DOHH2 (cell line): ENCODE results near the gene ALX4.

ENCODE experiments used
- H3F3A ChIP-seq: fragments of 200-600 bp; sonication (generic), shearing (Covaris generic); 2 replicates; pipeline ENCODE4 v1.6.0; 2016; ENCODE audit warnings: antibody characterized with exemption, mild to moderate bottlenecking; ENCODE audit not compliant: control insufficient read depth, insufficient read depth
- H3K27ac ChIP-seq: fragments of 200-600 bp; sonication (generic); 2 replicates; pipeline ENCODE4 v1.5.1; 2014; ENCODE audit warnings: low read depth, mild to moderate bottlenecking, low read length, moderate library complexity
- H3K27me3 ChIP-seq: fragments of 200-600 bp; sonication (generic); 2 replicates; pipeline ENCODE4 v1.6.1; 2014; ENCODE audit warnings: mild to moderate bottlenecking, low read length, mixed read lengths; ENCODE audit not compliant: control insufficient read depth
- H3K36me3 ChIP-seq: fragments of 200-600 bp; sonication (generic); 2 replicates; pipeline ENCODE4 v1.6.1; 2014; ENCODE audit warnings: mild to moderate bottlenecking, low read length, moderate library complexity, mixed read lengths; ENCODE audit not compliant: control insufficient read depth
- H3K4me1 ChIP-seq: fragments of 200-600 bp; sonication (generic); 2 replicates; pipeline ENCODE4 v1.6.1; 2014; ENCODE audit warnings: mild to moderate bottlenecking, low read length, mixed read lengths; ENCODE audit not compliant: control insufficient read depth
- H3K4me2 ChIP-seq: fragments of 200-600 bp; sonication (generic); 2 replicates; pipeline ENCODE4 v1.6.0; 2014; ENCODE audit warnings: mild to moderate bottlenecking, low read length, moderate library complexity
- H3K4me3 ChIP-seq: fragments of 200-600 bp; sonication (generic); 2 replicates; pipeline ENCODE4 v1.5.1; 2014; ENCODE audit warnings: mild to moderate bottlenecking, low read length, mixed read lengths
- H3K79me2 ChIP-seq: fragments of 200-600 bp; sonication (generic); 2 replicates; pipeline ENCODE4 v1.6.1; 2014; ENCODE audit warnings: mild to moderate bottlenecking, low read length, mixed read lengths; ENCODE audit not compliant: control insufficient read depth
- H3K9me2 ChIP-seq: fragments of 200-600 bp; sonication (generic); replicated peaks from 2 replicates; pipeline ENCODE4 v1.6.1; 2014; ENCODE audit warnings: mild to moderate bottlenecking, low read length, mixed read lengths; ENCODE audit not compliant: control insufficient read depth
- H3K9me3 ChIP-seq: fragments of 200-600 bp; sonication (generic); 2 replicates; pipeline ENCODE4 v1.6.1; 2014; ENCODE audit warnings: antibody characterized with exemption, low read length, mixed read lengths; ENCODE audit not compliant: control insufficient read depth, insufficient read depth
- H4K20me1 ChIP-seq: fragments of 200-600 bp; sonication (generic); 2 replicates; pipeline ENCODE4 v1.6.0; 2014; ENCODE audit warnings: low read depth, mild to moderate bottlenecking, antibody characterized with exemption, low read length, moderate library complexity; ENCODE audit not compliant: control insufficient read depth, insufficient read depth
- CTCF ChIP-seq: fragments of 200-600 bp; sonication (generic); IDR thresholded peaks from one replicate; pipeline ENCODE4 v1.5.1; 2014; ENCODE audit warnings: antibody characterized with exemption, mild to moderate bottlenecking, low read depth, low read length; ENCODE audit not compliant: poor library complexity, severe bottlenecking
- EZH2phosphoT487 ChIP-seq: fragments of 200-600 bp; sonication (generic); IDR thresholded peaks from 2 replicates; pipeline ENCODE4 v1.6.1; 2017; ENCODE audit warnings: borderline replicate concordance, mild to moderate bottlenecking, antibody characterized with exemption, low read length, moderate library complexity, mixed read lengths

Gene ALX4

GRCh38 chr11:44275241-44275640 is 34.7 kb downstream of the ALX4 start:
- H3K4me1 ChIP-seq, result no peaks in the 10 kb centered on the region
- H3K36me3 ChIP-seq, result no peaks in the 10 kb centered on the region
- no peaks in the 10 kb centered on the region for H3K79me2 ChIP-seq
- H3K27ac ChIP-seq, result no peak overlapping the region
- TF ChIP-seq EZH2phosphoT487 (no peak), CTCF (no peak)
- H4K20me1 ChIP-seq, result no peaks in the 10 kb centered on the region
- no peak overlapping the region for H3K4me2 ChIP-seq
- no peaks in the 10 kb centered on the region for H3K9me3 ChIP-seq
- H3K27me3 ChIP-seq, result no peaks in the 10 kb centered on the region
- H3K9me2 ChIP-seq, result no peaks in the 10 kb centered on the region
- no peak overlapping the region for H3K4me3 ChIP-seq
- no peaks in the 10 kb centered on the region for H3F3A ChIP-seq

- TF ChIP-seq EZH2phosphoT487 (no peak), CTCF (no peak)
- no peak overlapping the region for H3K4me3 ChIP-seq
- no peaks in the 10 kb centered on the region for H3K4me1 ChIP-seq
- no peak overlapping the region for H3K27ac ChIP-seq
- no peaks in the 10 kb centered on the region for H3K27me3 ChIP-seq
- no peaks in the 10 kb centered on the region for H3K9me3 ChIP-seq
- no peak overlapping the region for H3K4me2 ChIP-seq
- no peaks in the 10 kb centered on the region for H3K9me2 ChIP-seq
- H4K20me1 ChIP-seq, result no peaks in the 10 kb centered on the region
- no peaks in the 10 kb centered on the region for H3K36me3 ChIP-seq
- no peaks in the 10 kb centered on the region for H3F3A ChIP-seq
- H3K79me2 ChIP-seq, result no peaks in the 10 kb centered on the region
Measured at GRCh38 chr11:44274404-44274803, 35.5 kb downstream of the ALX4 start.

- TF ChIP-seq EZH2phosphoT487 (no peak), CTCF (no peak)
Measured at GRCh38 chr11:44271286-44271685, 38.7 kb downstream of the ALX4 start.

More at GRCh38 chr11:44271286-44271685, 38.7 kb downstream of the ALX4 start:
- H3K36me3 ChIP-seq, result no peaks in the 10 kb centered on the region
- H3F3A ChIP-seq, result no peaks in the 10 kb centered on the region
- no peaks in the 10 kb centered on the region for H3K9me3 ChIP-seq
- no peak overlapping the region for H3K4me3 ChIP-seq
- no peaks in the 10 kb centered on the region for H3K27me3 ChIP-seq
- H4K20me1 ChIP-seq, result no peaks in the 10 kb centered on the region
- H3K9me2 ChIP-seq, result no peaks in the 10 kb centered on the region
- no peak overlapping the region for H3K27ac ChIP-seq
- H3K4me2 ChIP-seq, result no peak overlapping the region
- no peaks in the 10 kb centered on the region for H3K79me2 ChIP-seq
- no peaks in the 10 kb centered on the region for H3K4me1 ChIP-seq
